ENCODE results near the gene ERICH2.

Gene ERICH2

GRCh38 chr2:170843656-170844055 lies 73.5 kb downstream of the ERICH2 start:
- no peak for DNase-seq

GRCh38 chr2:170845343-170845742 lies 75.2 kb downstream of the ERICH2 start:
- no peak for DNase-seq

DNA sequence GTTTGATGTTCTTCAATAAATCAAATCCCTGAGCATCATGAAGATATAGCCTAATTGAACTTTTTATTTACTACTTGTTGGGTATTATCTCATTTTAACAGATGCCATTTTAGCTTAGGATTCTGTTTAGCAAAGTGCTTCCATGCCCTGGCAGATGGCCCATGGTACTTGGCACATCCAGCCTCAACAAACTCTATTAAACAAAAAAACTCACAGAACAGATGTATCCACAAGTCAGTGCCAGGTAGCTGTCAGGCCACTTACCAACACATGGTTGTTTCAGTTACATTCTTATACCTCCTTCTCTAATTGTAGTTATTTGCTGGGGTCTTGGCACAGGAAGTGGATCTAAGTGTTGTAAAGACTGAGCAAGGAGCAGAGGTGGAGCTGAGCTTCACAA lies 76.1 kb downstream of the ERICH2 start:
- no peak for DNase-seq

- no peak for DNase-seq
These were observed 77.5 kb downstream of the ERICH2 start for GRCh38 chr2:170847716-170848115.
